Left ventricle myocardium inferior (tissue), 1 donor: ENCODE results near the gene FOXA2. TPM values are rescaled to one million over a fixed set of nuclear protein-coding genes. Genes with fewer than 3 reads are reported as not detected.

Experiments
- DNase-seq: peaks from one replicate; pipeline ENCODE4 v3.0.0-alpha.2; 2020
- H3K27ac ChIP-seq: fragments of 200-600 bp; replicated peaks from 2 replicates; pipeline ENCODE4 v1.8.0; 2021
- H3K27me3 ChIP-seq: fragments of 200-600 bp; 2 replicates; pipeline ENCODE4 v1.8.0; 2021; ENCODE audit warnings: low read depth
- H3K36me3 ChIP-seq: fragments of 200-600 bp; 2 replicates; pipeline ENCODE4 v1.8.0; 2021
- H3K4me1 ChIP-seq: fragments of 200-600 bp; 2 replicates; pipeline ENCODE4 v1.8.0; 2021
- H3K4me3 ChIP-seq: fragments of 200-600 bp; 2 replicates; pipeline ENCODE4 v1.8.0; 2021; ENCODE audit warnings: mild to moderate bottlenecking, moderate library complexity
- H3K9me3 ChIP-seq: fragments of 200-600 bp; replicated peaks from 2 replicates; pipeline ENCODE4 v1.8.0; 2021
- CTCF ChIP-seq: fragments of 200-600 bp; IDR thresholded peaks from 2 replicates; pipeline ENCODE4 v1.8.0; 2021; ENCODE audit warnings: antibody characterized with exemption, mild to moderate bottlenecking, borderline replicate concordance
- intact Hi-C: fragments of 100-400 bp; cut with micrococcal nuclease; formaldehyde crosslinking; loops from one replicate; pipeline ENCODE4 v1.11.0; 2022
- total RNA-seq: library from RNA; stranded (reverse); fragmentation: NEBNext Ultra II Directional; extraction: Animal tissue kit (Norgen Biotek cat#: 25700); gene quantifications from one replicate; pipeline ENCODE4 v1.2.1, GENCODE V29; 2021
- donor health status: DM: no; HTN: yes; CAD: no; lungs with severe emphysema.

Gene FOXA2
- total RNA-seq, 1 donor from 2014 or later, result not detected

GRCh38 chr20:22590662-22591061, 6.3 kb upstream of the FOXA2 start:
- no peak for TF ChIP-seq CTCF
- no peak for DNase-seq
- Histone ChIP-seq H3K4me1 (no peaks in the 10 kb centered on the region), H3K27ac (no peak overlapping the region), H3K36me3 (no peaks in the 10 kb centered on the region), H3K27me3 (peaks cover 99% of the 10 kb centered on the region), H3K4me3 (no peak overlapping the region), H3K9me3 (no peaks in the 10 kb centered on the region)
- intact Hi-C loops, result no loop called here

- peaks cover 99% of the 10 kb centered on the region for H3K27me3 ChIP-seq
Measured at GRCh38 chr20:22586645-22587310, 2.4 kb upstream of the FOXA2 start.

GRCh38 chr20:22585786-22586493, 1.6 kb upstream of the FOXA2 start:
- intact Hi-C loops, result no loop called here
- H3K4me3 ChIP-seq, result no peak overlapping the region
- no peak overlapping the region for H3K27ac ChIP-seq
- no peak for DNase-seq
- TF ChIP-seq CTCF, result no peak
- H3K36me3 ChIP-seq, result no peaks in the 10 kb centered on the region
- H3K4me1 ChIP-seq, result peaks cover 28% of the 10 kb centered on the region
- H3K9me3 ChIP-seq, result no peaks in the 10 kb centered on the region
- peaks cover 99% of the 10 kb centered on the region for H3K27me3 ChIP-seq

More at GRCh38 chr20:22586645-22587310, 2.4 kb upstream of the FOXA2 start:
- no peak overlapping the region for H3K27ac ChIP-seq
- intact Hi-C loops, result no loop called here
- peaks cover 28% of the 10 kb centered on the region for H3K4me1 ChIP-seq
- peak; percentile 43 for TF ChIP-seq CTCF
- no peaks in the 10 kb centered on the region for H3K36me3 ChIP-seq
- no peak for DNase-seq
- H3K4me3 ChIP-seq, result no peak overlapping the region
- no peaks in the 10 kb centered on the region for H3K9me3 ChIP-seq

GRCh38 chr20:22584922-22585785, 782 bp upstream of the FOXA2 start:
- no peak for DNase-seq
- Histone ChIP-seq H3K27me3 (peaks cover 99% of the 10 kb centered on the region), H3K4me1 (peaks cover 28% of the 10 kb centered on the region), H3K4me3 (no peak overlapping the region), H3K9me3 (no peaks in the 10 kb centered on the region), H3K27ac (no peak overlapping the region), H3K36me3 (no peaks in the 10 kb centered on the region)
- intact Hi-C loops, result no loop called here
- TF ChIP-seq CTCF, result no peak

GRCh38 chr20:22583773-22584521, 425 bp downstream of the FOXA2 start:
- Histone ChIP-seq H3K9me3 (no peaks in the 10 kb centered on the region), H3K4me1 (peaks cover 33% of the 10 kb centered on the region), H3K27ac (no peak overlapping the region), H3K4me3 (peak overlapping the region; percentile 41), H3K36me3 (no peaks in the 10 kb centered on the region), H3K27me3 (peaks cover 99% of the 10 kb centered on the region)
- TF ChIP-seq CTCF, result no peak
- DNase-seq, result no peak
- intact Hi-C loops, result no loop called here
